Ammon's horn (tissue), 1 donor: ENCODE data around the gene TBCK.

ENCODE experiments used
- DNase-seq: peaks from one replicate; pipeline ENCODE4 v3.0.0-alpha.2; 2016; ENCODE audit warnings: low spot score

The TBCK gene

GRCh38 chr4:105991726-105992125, 324.3 kb downstream of the TBCK start:
- no peak for DNase-seq
